Liver (tissue), 3 donors: ENCODE measurements around the gene SLC7A6.

Experiments used
- FOXA1 ChIP-seq: IDR thresholded peaks from 2 replicates; pipeline ENCODE4 v1.6.1; 2016; ENCODE audit warnings: antibody characterized with exemption
- JUND ChIP-seq, 2 donors: IDR thresholded peaks; 2 replicates each; pipeline ENCODE4 v1.6.1; 2016; ENCODE audit warnings: antibody characterized with exemption in 2 of 2
- RAD21 ChIP-seq, 2 donors: IDR thresholded peaks; 2 replicates each; pipeline ENCODE4 v1.6.1; 2016; ENCODE audit warnings: antibody characterized with exemption in 2 of 2, mild to moderate bottlenecking in 2 of 2
- RXRA ChIP-seq, 2 donors: IDR thresholded peaks; 2 replicates each; pipeline ENCODE4 v1.6.1; 2017 to 2018; ENCODE audit warnings: antibody characterized with exemption in 2 of 2, mild to moderate bottlenecking in 1 of 2
- SP1 ChIP-seq: IDR thresholded peaks from 2 replicates; pipeline ENCODE4 v1.6.1; 2018; ENCODE audit warnings: antibody characterized with exemption, mild to moderate bottlenecking
- TAF1 ChIP-seq: conservative IDR thresholded peaks from 2 replicates; pipeline ENCODE4 v1.6.1; 2016; ENCODE audit warnings: antibody characterized with exemption, mild to moderate bottlenecking
- TF ChIP-seq, protein P1 (sequence below): fragments of 150-350 bp; IDR thresholded peaks from 2 replicates; pipeline ENCODE4 v1.5.1; 2017; ENCODE audit warnings: improper control_type of control experiment, low read depth, low read length; ENCODE audit not compliant: missing input control
- TF ChIP-seq, protein P2 (sequence below): IDR thresholded peaks from 2 replicates; pipeline ENCODE4 v1.6.1; 2016; ENCODE audit warnings: antibody characterized with exemption, mild to moderate bottlenecking
- TF ChIP-seq, protein P3 (sequence below): IDR thresholded peaks from 2 replicates; pipeline ENCODE4 v1.6.1; 2016; ENCODE audit warnings: antibody characterized with exemption
- TF ChIP-seq, protein P4 (sequence below): IDR thresholded peaks from 2 replicates; pipeline ENCODE4 v1.6.1; 2016; ENCODE audit warnings: antibody characterized with exemption
- donor health status: healthy.
- donor health status: healthy.

DNA sequence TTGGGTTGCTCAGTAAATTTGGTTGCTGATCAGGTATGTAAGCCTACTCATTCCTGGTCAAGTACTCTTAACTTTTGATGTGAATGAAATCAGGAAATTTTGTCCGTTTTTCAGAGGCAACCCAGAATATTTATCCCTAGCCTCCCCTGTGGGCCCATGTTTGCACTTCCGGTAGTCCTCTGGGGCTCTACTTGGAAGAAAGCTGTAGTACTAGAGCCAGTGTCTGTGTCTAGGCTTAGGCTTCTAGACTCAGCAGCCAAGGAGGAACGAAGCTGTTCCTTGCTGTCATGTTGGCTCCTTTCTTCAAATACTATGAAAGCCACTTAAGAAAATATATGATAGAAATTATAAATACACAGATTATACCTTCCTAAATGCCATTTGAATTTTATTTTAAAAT, 49.6 kb upstream of the SLC7A6 start:
- TF ChIP-seq, protein P1, sequence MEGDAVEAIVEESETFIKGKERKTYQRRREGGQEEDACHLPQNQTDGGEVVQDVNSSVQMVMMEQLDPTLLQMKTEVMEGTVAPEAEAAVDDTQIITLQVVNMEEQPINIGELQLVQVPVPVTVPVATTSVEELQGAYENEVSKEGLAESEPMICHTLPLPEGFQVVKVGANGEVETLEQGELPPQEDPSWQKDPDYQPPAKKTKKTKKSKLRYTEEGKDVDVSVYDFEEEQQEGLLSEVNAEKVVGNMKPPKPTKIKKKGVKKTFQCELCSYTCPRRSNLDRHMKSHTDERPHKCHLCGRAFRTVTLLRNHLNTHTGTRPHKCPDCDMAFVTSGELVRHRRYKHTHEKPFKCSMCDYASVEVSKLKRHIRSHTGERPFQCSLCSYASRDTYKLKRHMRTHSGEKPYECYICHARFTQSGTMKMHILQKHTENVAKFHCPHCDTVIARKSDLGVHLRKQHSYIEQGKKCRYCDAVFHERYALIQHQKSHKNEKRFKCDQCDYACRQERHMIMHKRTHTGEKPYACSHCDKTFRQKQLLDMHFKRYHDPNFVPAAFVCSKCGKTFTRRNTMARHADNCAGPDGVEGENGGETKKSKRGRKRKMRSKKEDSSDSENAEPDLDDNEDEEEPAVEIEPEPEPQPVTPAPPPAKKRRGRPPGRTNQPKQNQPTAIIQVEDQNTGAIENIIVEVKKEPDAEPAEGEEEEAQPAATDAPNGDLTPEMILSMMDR = no peak
- TF ChIP-seq TAF1 = no peak
- TF ChIP-seq, protein P2, sequence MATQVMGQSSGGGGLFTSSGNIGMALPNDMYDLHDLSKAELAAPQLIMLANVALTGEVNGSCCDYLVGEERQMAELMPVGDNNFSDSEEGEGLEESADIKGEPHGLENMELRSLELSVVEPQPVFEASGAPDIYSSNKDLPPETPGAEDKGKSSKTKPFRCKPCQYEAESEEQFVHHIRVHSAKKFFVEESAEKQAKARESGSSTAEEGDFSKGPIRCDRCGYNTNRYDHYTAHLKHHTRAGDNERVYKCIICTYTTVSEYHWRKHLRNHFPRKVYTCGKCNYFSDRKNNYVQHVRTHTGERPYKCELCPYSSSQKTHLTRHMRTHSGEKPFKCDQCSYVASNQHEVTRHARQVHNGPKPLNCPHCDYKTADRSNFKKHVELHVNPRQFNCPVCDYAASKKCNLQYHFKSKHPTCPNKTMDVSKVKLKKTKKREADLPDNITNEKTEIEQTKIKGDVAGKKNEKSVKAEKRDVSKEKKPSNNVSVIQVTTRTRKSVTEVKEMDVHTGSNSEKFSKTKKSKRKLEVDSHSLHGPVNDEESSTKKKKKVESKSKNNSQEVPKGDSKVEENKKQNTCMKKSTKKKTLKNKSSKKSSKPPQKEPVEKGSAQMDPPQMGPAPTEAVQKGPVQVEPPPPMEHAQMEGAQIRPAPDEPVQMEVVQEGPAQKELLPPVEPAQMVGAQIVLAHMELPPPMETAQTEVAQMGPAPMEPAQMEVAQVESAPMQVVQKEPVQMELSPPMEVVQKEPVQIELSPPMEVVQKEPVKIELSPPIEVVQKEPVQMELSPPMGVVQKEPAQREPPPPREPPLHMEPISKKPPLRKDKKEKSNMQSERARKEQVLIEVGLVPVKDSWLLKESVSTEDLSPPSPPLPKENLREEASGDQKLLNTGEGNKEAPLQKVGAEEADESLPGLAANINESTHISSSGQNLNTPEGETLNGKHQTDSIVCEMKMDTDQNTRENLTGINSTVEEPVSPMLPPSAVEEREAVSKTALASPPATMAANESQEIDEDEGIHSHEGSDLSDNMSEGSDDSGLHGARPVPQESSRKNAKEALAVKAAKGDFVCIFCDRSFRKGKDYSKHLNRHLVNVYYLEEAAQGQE = no peak
- TF ChIP-seq JUND (IDR thresholded peaks at IDR 0.05) = no peak
- no peak for TF ChIP-seq SP1
- TF ChIP-seq, protein P3, sequence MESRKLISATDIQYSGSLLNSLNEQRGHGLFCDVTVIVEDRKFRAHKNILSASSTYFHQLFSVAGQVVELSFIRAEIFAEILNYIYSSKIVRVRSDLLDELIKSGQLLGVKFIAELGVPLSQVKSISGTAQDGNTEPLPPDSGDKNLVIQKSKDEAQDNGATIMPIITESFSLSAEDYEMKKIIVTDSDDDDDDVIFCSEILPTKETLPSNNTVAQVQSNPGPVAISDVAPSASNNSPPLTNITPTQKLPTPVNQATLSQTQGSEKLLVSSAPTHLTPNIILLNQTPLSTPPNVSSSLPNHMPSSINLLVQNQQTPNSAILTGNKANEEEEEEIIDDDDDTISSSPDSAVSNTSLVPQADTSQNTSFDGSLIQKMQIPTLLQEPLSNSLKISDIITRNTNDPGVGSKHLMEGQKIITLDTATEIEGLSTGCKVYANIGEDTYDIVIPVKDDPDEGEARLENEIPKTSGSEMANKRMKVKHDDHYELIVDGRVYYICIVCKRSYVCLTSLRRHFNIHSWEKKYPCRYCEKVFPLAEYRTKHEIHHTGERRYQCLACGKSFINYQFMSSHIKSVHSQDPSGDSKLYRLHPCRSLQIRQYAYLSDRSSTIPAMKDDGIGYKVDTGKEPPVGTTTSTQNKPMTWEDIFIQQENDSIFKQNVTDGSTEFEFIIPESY = no peak
- no peak for TF ChIP-seq RAD21 (IDR thresholded peaks at IDR 0.05)
- TF ChIP-seq, protein P4, sequence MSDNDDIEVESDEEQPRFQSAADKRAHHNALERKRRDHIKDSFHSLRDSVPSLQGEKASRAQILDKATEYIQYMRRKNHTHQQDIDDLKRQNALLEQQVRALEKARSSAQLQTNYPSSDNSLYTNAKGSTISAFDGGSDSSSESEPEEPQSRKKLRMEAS = no peak
- no peak for TF ChIP-seq FOXA1
- TF ChIP-seq RXRA (IDR thresholded peaks at IDR 0.05) = no peak
